ENCODE data around the gene THEMIS2. TPM values are rescaled to one million over a fixed set of nuclear protein-coding genes. Genes with fewer than 3 reads are reported as not detected.

The THEMIS2 gene
- total and polyA plus RNA-seq, 2 of the 13 experiments (the other 11 are each of a cell fraction or from before 2014, with no cell fraction given), result 0.38 to 1.5 TPM

- TF ChIP-seq DMTF1 (CRISPR knock-in tag; IDR thresholded peaks at IDR 0.05) (no peak), UBTF (CRISPR knock-in tag; IDR thresholded peaks at IDR 0.05) (peak; percentile 87), SRSF9 (IDR thresholded peaks at IDR 0.05; ENCODE audit: borderline replicate concordance, insufficient read depth, low read depth, low read length, poor library complexity, severe bottlenecking) (no peak), NPAS2 (CRISPR knock-in tag; IDR thresholded peaks at IDR 0.05; ENCODE audit: borderline replicate concordance) (no peak), ZNF317 (CRISPR knock-in tag; IDR thresholded peaks at IDR 0.05) (no peak), KMT2B (CRISPR knock-in tag; IDR thresholded peaks at IDR 0.05) (peak; percentile 89), DBP (CRISPR knock-in tag; IDR thresholded peaks at IDR 0.05; ENCODE audit: not compliant biosample characterization) (peak; percentile 68), KLF11 (CRISPR knock-in tag; IDR thresholded peaks at IDR 0.05) (peak; percentile 72; the same call in 1 of the 2 replicates), HOXA9 (CRISPR knock-in tag; IDR thresholded peaks at IDR 0.05; ENCODE audit: borderline replicate concordance) (no peak), MNT (IDR thresholded peaks at IDR 0.05) (no peak), ZNF616 (CRISPR knock-in tag; IDR thresholded peaks at IDR 0.05; ENCODE audit: low read depth) (no peak), MIER2 (CRISPR knock-in tag; IDR thresholded peaks at IDR 0.05) (0 out of 2 replicates have a peak, but pooled peaks have one; percentile 40), HDAC2 (CRISPR knock-in tag; IDR thresholded peaks at IDR 0.05) (peak; percentile 30), ZNF619 (CRISPR knock-in tag; IDR thresholded peaks at IDR 0.05) (peak; percentile 73; the same call in 1 of the 2 replicates), TERF1 (CRISPR knock-in tag; IDR thresholded peaks at IDR 0.05) (no peak), CC2D1A (CRISPR knock-in tag; IDR thresholded peaks at IDR 0.05) (0 out of 2 replicates have a peak, but pooled peaks have one; percentile 53), ZNF7 (CRISPR knock-in tag; IDR thresholded peaks at IDR 0.05) (no peak), ATF1 (CRISPR knock-in tag; IDR thresholded peaks at IDR 0.05) (peak; percentile 41; the same call in 1 of the 2 replicates), MIXL1 (CRISPR knock-in tag; IDR thresholded peaks at IDR 0.05) (peak; percentile 82), RXRA (CRISPR knock-in tag; IDR thresholded peaks at IDR 0.05) (peak; percentile 59; the same call in 1 of the 2 replicates), ZNF792 (CRISPR knock-in tag; IDR thresholded peaks at IDR 0.05) (peak; percentile 52; the same call in 1 of the 2 replicates), ZNF33A (CRISPR knock-in tag; IDR thresholded peaks at IDR 0.05; ENCODE audit: borderline replicate concordance) (0 out of 2 replicates have a peak, but pooled peaks have one; percentile 26)
Measured at GRCh38 chr1:27830621-27831440, 41.5 kb upstream of the THEMIS2 start, which contains the start of gene PPP1R8 (continued).

Measured in HepG2 (cell line).